ENCODE data around the gene NGEF.

- TF ChIP-seq CTCF (IDR thresholded peaks at IDR 0.05): no peak
- no peak for TF ChIP-seq POLR2A (IDR thresholded peaks at IDR 0.05)
- TF ChIP-seq POLR2AphosphoS5 (IDR thresholded peaks at IDR 0.05): no peak
Measured at GRCh38 chr2:233017947-233018346, 4.9 kb upstream of the NGEF start.

All from suprapubic skin (tissue), 4 donors.